CD8-positive, alpha-beta memory T cell (primary cell): ENCODE measurements around the gene CER1. TPM values are rescaled to one million over a fixed set of nuclear protein-coding genes. Genes with fewer than 3 reads are reported as not detected.

Source experiments
- CTCF ChIA-PET: fragments of 350-600 bp; sonication (Branson Sonifier 250); formaldehyde crosslinking; loops from one replicate; lab custom pipeline; 2021; ENCODE audit warnings: antibody characterized with exemption; lab: Charles Lee
- POLR2A ChIA-PET: fragments of 350-600 bp; sonication (Branson Sonifier 250); formaldehyde crosslinking; loops from one replicate; lab custom pipeline; 2021; ENCODE audit warnings: antibody characterized with exemption; lab: Charles Lee
- DNase-seq, 5 donors: peaks; one replicate each; pipeline versions ENCODE4 v3.0.0 to v3.0.0-alpha.2; 2020 to 2022; ENCODE audit warnings: mixed read lengths in 1 of 5
- H3K27ac ChIP-seq: one replicate; pipeline ENCODE4 v1.7.0; 2013; ENCODE audit warnings: low read depth, mild to moderate bottlenecking, low read length, moderate library complexity
- H3K27me3 ChIP-seq: 2 replicates; pipeline ENCODE4 v1.7.0; 2013; ENCODE audit warnings: low read length, mild to moderate bottlenecking; ENCODE audit not compliant: insufficient read depth, poor library complexity, severe bottlenecking
- H3K36me3 ChIP-seq: 2 replicates; pipeline ENCODE4 v1.7.0; 2013; ENCODE audit warnings: mild to moderate bottlenecking, low read length, moderate library complexity; ENCODE audit not compliant: insufficient read depth
- H3K4me1 ChIP-seq: 2 replicates; pipeline ENCODE4 v1.7.0; 2013; ENCODE audit warnings: mild to moderate bottlenecking, low read length, moderate library complexity; ENCODE audit not compliant: insufficient read depth
- H3K4me3 ChIP-seq: 2 replicates; pipeline ENCODE4 v1.7.0; 2013; ENCODE audit warnings: mild to moderate bottlenecking, low read length
- H3K9me3 ChIP-seq: 2 replicates; pipeline ENCODE4 v1.7.0; 2013; ENCODE audit warnings: mild to moderate bottlenecking, low read length
- H3K27ac Mint-ChIP-seq, 8 donors: one replicate each; pipeline ENCODE4 v1.8.0; 2020 to 2021; ENCODE audit warnings: mixed read lengths in 8 of 8, mild to moderate bottlenecking in 6 of 8, inconsistent platforms in 3 of 8, moderate library complexity in 3 of 8
- H3K27me3 Mint-ChIP-seq, 2 donors: one replicate each; pipeline ENCODE4 v1.8.0; 2020 to 2021; ENCODE audit warnings: mixed read lengths in 2 of 2, mild to moderate bottlenecking in 1 of 2, moderate library complexity in 1 of 2
- H3K36me3 Mint-ChIP-seq, 3 donors: one replicate each; pipeline ENCODE4 v1.8.0; 2020 to 2021; ENCODE audit warnings: mixed read lengths in 3 of 3, inconsistent platforms in 1 of 3, mild to moderate bottlenecking in 1 of 3
- H3K4me1 Mint-ChIP-seq, 3 donors: one replicate each; pipeline ENCODE4 v1.8.0; 2020 to 2021; ENCODE audit warnings: mixed read lengths in 3 of 3, inconsistent platforms in 1 of 3, mild to moderate bottlenecking in 1 of 3
- H3K4me3 Mint-ChIP-seq, 7 donors: one replicate each; pipeline ENCODE4 v1.8.0; 2020 to 2021; ENCODE audit warnings: mixed read lengths in 7 of 7, mild to moderate bottlenecking in 6 of 7, moderate library complexity in 4 of 7, inconsistent platforms in 2 of 7
- H3K9me3 Mint-ChIP-seq, 5 donors: one replicate each; pipeline ENCODE4 v1.8.0; 2020 to 2022; ENCODE audit warnings: mixed read lengths in 5 of 5, mild to moderate bottlenecking in 3 of 5, moderate library complexity in 2 of 5, inconsistent platforms in 1 of 5
- polyA plus RNA-seq: library from polyadenylated mRNA; unstranded; fragments of 300-500 nt; fragmentation: Illumina TruSeq; gene quantifications from one replicate; pipeline ENCODE4 v1.2.3, GENCODE V29; 2021
- total RNA-seq, 2 experiments: library from RNA; stranded (reverse); gene quantifications; one replicate each; pipeline ENCODE4 v1.2.3, GENCODE V29; 2021

Gene CER1
- not detected for total RNA-seq
- not detected for polyA plus RNA-seq

DNA sequence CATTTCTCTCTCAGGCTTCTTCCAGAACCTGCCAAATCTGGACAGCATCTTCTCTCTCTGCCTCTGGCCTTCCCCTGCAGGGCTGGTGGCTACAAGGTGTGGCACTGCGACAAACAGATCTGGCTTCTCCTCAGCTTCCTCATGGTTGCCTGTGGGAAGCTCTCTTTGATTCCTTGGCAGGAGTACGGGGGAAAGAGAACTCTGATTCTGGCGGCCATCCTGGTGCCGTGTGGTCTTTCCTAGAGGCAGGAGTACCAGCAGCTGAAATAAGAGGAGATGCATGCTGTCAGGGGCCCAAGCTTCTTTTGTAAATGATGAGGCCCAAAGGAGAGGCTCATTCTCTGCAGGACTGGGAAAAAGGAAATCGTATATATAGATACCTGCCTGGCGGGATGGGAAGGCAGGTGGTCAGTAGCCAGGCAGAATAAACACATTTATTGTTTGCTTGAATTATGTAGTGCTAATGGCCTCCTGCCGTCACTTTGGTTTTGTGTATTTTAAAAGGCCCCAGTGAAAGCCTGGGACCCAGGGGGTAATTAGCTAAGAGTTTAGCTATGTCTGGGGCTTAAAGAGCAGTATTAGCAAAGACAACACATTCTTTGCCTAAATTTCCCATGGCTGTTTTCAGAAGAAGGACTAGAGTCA, at the start of gene CER1:
Gene CER1, minus strand, starts transcription at position 343 of the 645 bp plus-strand sequence. Its CDS starts 61 bp downstream, at position 282.
- no peaks in the 10 kb centered on the region for H3K9me3 ChIP-seq
- H3K4me1 Mint-ChIP-seq, result no peaks in the 10 kb centered on the region
- no peaks in the 10 kb centered on the region for H3K9me3 Mint-ChIP-seq
- POLR2A ChIA-PET, result no interaction called here
- CTCF ChIA-PET, result no interaction called here
- no peaks in the 10 kb centered on the region for H3K36me3 ChIP-seq
- H3K36me3 Mint-ChIP-seq, result no peaks in the 10 kb centered on the region
- H3K27ac Mint-ChIP-seq, result peak within 1 kb of the TSS in 1 of 8 donors; percentile 12
- peaks cover 9 to 27% of the 10 kb centered on the region in 2 donors for H3K27me3 Mint-ChIP-seq
- no peak for DNase-seq
- H3K4me3 Mint-ChIP-seq, result no peak within 1 kb of the TSS
- no peaks in the 10 kb centered on the region for H3K27me3 ChIP-seq
- no peak within 1 kb of the TSS for H3K27ac ChIP-seq
- H3K4me3 ChIP-seq, result no peak within 1 kb of the TSS
- no peaks in the 10 kb centered on the region for H3K4me1 ChIP-seq

GRCh38 chr9:14770592-14770991, 48.1 kb upstream of the CER1 start:
- peaks cover 4 to 9% of the 10 kb centered on the region in 2 donors for H3K27me3 Mint-ChIP-seq
- no peaks in the 10 kb centered on the region for H3K36me3 Mint-ChIP-seq
- H3K27ac ChIP-seq, result no peak overlapping the region
- H3K4me3 ChIP-seq, result no peak overlapping the region
- no peaks in the 10 kb centered on the region for H3K4me1 ChIP-seq
- H3K27ac Mint-ChIP-seq, result peak overlapping the region in 1 of 8 donors; percentile 11
- no peaks in the 10 kb centered on the region for H3K4me1 Mint-ChIP-seq
- no peaks in the 10 kb centered on the region for H3K36me3 ChIP-seq
- no peaks in the 10 kb centered on the region for H3K9me3 ChIP-seq
- H3K9me3 Mint-ChIP-seq, result no peaks in the 10 kb centered on the region
- POLR2A ChIA-PET, result no interaction called here
- no peak for DNase-seq
- H3K4me3 Mint-ChIP-seq, result no peak overlapping the region
- no peaks in the 10 kb centered on the region for H3K27me3 ChIP-seq
- CTCF ChIA-PET, result no interaction called here

GRCh38 chr9:14769230-14769571, 46.7 kb upstream of the CER1 start:
- Histone ChIP-seq H3K4me3 (no peak overlapping the region), H3K27ac (no peak overlapping the region), H3K4me1 (no peaks in the 10 kb centered on the region), H3K27me3 (no peaks in the 10 kb centered on the region), H3K9me3 (no peaks in the 10 kb centered on the region), H3K36me3 (no peaks in the 10 kb centered on the region)
- no peaks in the 10 kb centered on the region for H3K4me1 Mint-ChIP-seq
- POLR2A ChIA-PET, result no interaction called here
- DNase-seq, result no peak
- H3K27me3 Mint-ChIP-seq, result peaks cover 4 to 9% of the 10 kb centered on the region in 2 donors
- no peak overlapping the region for H3K4me3 Mint-ChIP-seq
- CTCF ChIA-PET, result interaction anchor here (1.1 to 1.3 kb wide), 3 partner anchors 11 to 156 kb away, joined by 4 to 5 read pairs (median 4); no protein-coding TSS in a partner anchor
- no peak overlapping the region for H3K27ac Mint-ChIP-seq
- no peaks in the 10 kb centered on the region for H3K36me3 Mint-ChIP-seq
- H3K9me3 Mint-ChIP-seq, result no peaks in the 10 kb centered on the region

- DNase-seq, result peak in 2 of 5 donors; percentile 3 to 10
- ChIA-PET POLR2A (no interaction called here), CTCF (interaction anchor here (0.7 to 1.3 kb wide), 5 partner anchors 11 to 155 kb away, joined by 3 to 5 read pairs (median 3); no protein-coding TSS in a partner anchor)
- H3K27ac ChIP-seq, result no peak overlapping the region
- H3K4me1 ChIP-seq, result no peaks in the 10 kb centered on the region
- no peak overlapping the region for H3K27ac Mint-ChIP-seq
- H3K4me3 ChIP-seq, result no peak overlapping the region
- no peaks in the 10 kb centered on the region for H3K27me3 ChIP-seq
- no peaks in the 10 kb centered on the region for H3K9me3 Mint-ChIP-seq
- H3K4me1 Mint-ChIP-seq, result no peaks in the 10 kb centered on the region
- no peaks in the 10 kb centered on the region for H3K36me3 Mint-ChIP-seq
- peaks cover 4 to 9% of the 10 kb centered on the region in 2 donors for H3K27me3 Mint-ChIP-seq
- H3K4me3 Mint-ChIP-seq, result no peak overlapping the region
- H3K9me3 ChIP-seq, result no peaks in the 10 kb centered on the region
- H3K36me3 ChIP-seq, result no peaks in the 10 kb centered on the region
Observed at GRCh38 chr9:14768405-14769229, 46.1 kb upstream of the CER1 start.

- no peak overlapping the region for H3K27ac ChIP-seq
- H3K4me3 Mint-ChIP-seq, result no peak overlapping the region
- no peaks in the 10 kb centered on the region for H3K27me3 ChIP-seq
- H3K9me3 ChIP-seq, result no peaks in the 10 kb centered on the region
- no peaks in the 10 kb centered on the region for H3K9me3 Mint-ChIP-seq
- CTCF ChIA-PET, result interaction anchor here (1.6 to 1.8 kb wide), 2 partner anchors 11 to 149 kb away, joined by 4 to 5 read pairs; no protein-coding TSS in a partner anchor
- no peak for DNase-seq
- H3K4me1 ChIP-seq, result no peaks in the 10 kb centered on the region
- no peak overlapping the region for H3K4me3 ChIP-seq
- peaks cover 4 to 20% of the 10 kb centered on the region in 2 donors for H3K27me3 Mint-ChIP-seq
- no peaks in the 10 kb centered on the region for H3K36me3 Mint-ChIP-seq
- no peaks in the 10 kb centered on the region for H3K4me1 Mint-ChIP-seq
- POLR2A ChIA-PET, result no interaction called here
- no peaks in the 10 kb centered on the region for H3K36me3 ChIP-seq
- H3K27ac Mint-ChIP-seq, result no peak overlapping the region
Observed at GRCh38 chr9:14766299-14766698, 43.8 kb upstream of the CER1 start.

GRCh38 chr9:14761584-14761983, 39.1 kb upstream of the CER1 start:
- Mint-ChIP-seq H3K27ac (no peak overlapping the region), H3K9me3 (no peaks in the 10 kb centered on the region)
- POLR2A ChIA-PET, result no interaction called here

GRCh38 chr9:14760060-14760459, 37.5 kb upstream of the CER1 start:
- Histone ChIP-seq H3K9me3 (no peaks in the 10 kb centered on the region), H3K4me1 (no peaks in the 10 kb centered on the region), H3K27me3 (no peaks in the 10 kb centered on the region), H3K4me3 (no peak overlapping the region), H3K27ac (no peak overlapping the region), H3K36me3 (no peaks in the 10 kb centered on the region)
- POLR2A ChIA-PET, result no interaction called here
- H3K27me3 Mint-ChIP-seq, result peaks cover 0 to 25% of the 10 kb centered on the region in 2 donors
- no peak overlapping the region for H3K4me3 Mint-ChIP-seq
- CTCF ChIA-PET, result no interaction called here
- H3K27ac Mint-ChIP-seq, result no peak overlapping the region
- H3K9me3 Mint-ChIP-seq, result no peaks in the 10 kb centered on the region
- no peaks in the 10 kb centered on the region for H3K4me1 Mint-ChIP-seq
- no peaks in the 10 kb centered on the region for H3K36me3 Mint-ChIP-seq
- no peak for DNase-seq

More at GRCh38 chr9:14761584-14761983, 39.1 kb upstream of the CER1 start:
- no peaks in the 10 kb centered on the region for H3K27me3 ChIP-seq
- H3K9me3 ChIP-seq, result no peaks in the 10 kb centered on the region
- Mint-ChIP-seq H3K4me3 (no peak overlapping the region), H3K27me3 (peaks cover 0 to 21% of the 10 kb centered on the region in 2 donors), H3K36me3 (no peaks in the 10 kb centered on the region), H3K4me1 (no peaks in the 10 kb centered on the region)
- no peak overlapping the region for H3K4me3 ChIP-seq
- no peaks in the 10 kb centered on the region for H3K36me3 ChIP-seq
- no peak for DNase-seq
- no peak overlapping the region for H3K27ac ChIP-seq
- no peaks in the 10 kb centered on the region for H3K4me1 ChIP-seq
- CTCF ChIA-PET, result no interaction called here

DNA sequence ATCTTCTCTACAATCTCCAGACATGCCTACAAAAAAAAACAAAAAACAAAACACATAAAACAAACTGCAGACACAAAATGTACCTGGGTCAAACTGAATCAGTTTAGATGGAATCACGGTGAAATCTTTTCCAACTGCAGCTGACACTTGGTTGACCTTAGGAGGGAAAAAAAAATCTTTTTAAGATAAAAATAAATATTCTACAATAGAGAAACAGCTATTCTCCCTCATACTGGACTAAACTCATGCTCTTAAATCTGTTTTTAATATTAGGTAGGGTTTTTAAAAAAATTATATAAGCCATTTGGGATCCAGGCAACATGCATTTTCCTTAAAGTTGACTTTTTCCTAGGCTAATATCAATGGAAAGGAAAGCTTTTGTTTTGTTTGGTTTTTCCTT, 33.8 kb upstream of the CER1 start:
- Mint-ChIP-seq H3K27me3 (peaks cover 8 to 18% of the 10 kb centered on the region in 2 donors), H3K36me3 (no peaks in the 10 kb centered on the region), H3K27ac (no peak overlapping the region), H3K4me3 (no peak overlapping the region), H3K9me3 (peaks cover 0 to 2% (median 0%) of the 10 kb centered on the region in 5 donors), H3K4me1 (no peaks in the 10 kb centered on the region)
- no peak overlapping the region for H3K27ac ChIP-seq
- DNase-seq, result no peak
- H3K4me3 ChIP-seq, result no peak overlapping the region
- H3K9me3 ChIP-seq, result no peaks in the 10 kb centered on the region
- no peaks in the 10 kb centered on the region for H3K36me3 ChIP-seq
- POLR2A ChIA-PET, result no interaction called here
- H3K4me1 ChIP-seq, result no peaks in the 10 kb centered on the region
- H3K27me3 ChIP-seq, result no peaks in the 10 kb centered on the region
- CTCF ChIA-PET, result no interaction called here
